GM21723 (cell line): ENCODE results near the gene RHOJ.
"Not testable (repeated sequence)": the region's sequence is repeated elsewhere in the genome, so short reads cannot be mapped to it uniquely, and the experiment has no call there.

Experiments
- ATAC-seq: cut with Tn5 transposase; IDR thresholded peaks from one replicate; pipeline ENCODE4 v1.9.1; 2021; ENCODE audit warnings: mild to moderate bottlenecking, moderate library complexity; ENCODE audit not compliant: unreplicated experiment

Gene RHOJ

DNA sequence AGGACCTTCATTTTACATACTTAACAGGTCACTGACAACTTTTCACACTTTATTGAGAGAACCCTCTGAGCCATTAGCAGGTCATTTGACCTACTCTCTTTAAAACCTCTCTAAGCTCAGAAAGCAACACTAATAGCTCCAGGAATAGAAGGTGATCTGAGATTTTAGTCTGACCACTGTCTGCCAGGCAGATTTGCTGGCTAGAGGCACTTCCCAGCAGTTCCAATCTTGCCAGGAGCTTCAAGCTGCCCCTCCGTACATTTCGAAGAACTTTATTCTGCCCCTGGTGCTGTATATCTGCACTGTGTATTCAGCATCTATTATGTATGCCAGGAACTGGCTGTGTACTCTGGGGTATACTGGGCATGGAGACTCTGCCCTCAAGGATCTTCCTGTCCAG is 58.2 kb downstream of the RHOJ start:
- no peak for ATAC-seq

- no peak for ATAC-seq
Measured at GRCh38 chr14:63266106-63266505, 61.9 kb downstream of the RHOJ start.

DNA sequence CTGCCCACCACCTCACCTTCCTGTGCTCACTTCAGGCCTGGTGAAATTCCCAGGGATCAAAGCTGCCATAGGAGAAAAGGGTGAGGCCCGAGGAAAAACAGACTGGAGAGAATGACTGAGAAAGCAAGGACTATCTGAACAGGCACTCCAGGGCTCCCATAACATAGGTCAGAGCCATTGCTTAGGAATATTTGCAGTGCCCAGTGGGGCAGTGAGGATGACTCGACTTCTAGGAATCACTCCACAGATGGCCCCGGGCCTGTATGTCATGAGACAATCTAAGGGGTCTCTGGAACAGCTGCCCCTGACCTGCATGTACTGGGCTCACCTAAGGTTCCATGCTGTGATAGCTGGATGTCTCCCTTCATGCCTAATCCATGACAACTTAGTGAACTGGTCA is 62.9 kb downstream of the RHOJ start:
- ATAC-seq, result no peak

- ATAC-seq, result no peak
Measured at GRCh38 chr14:63268771-63269170, 64.5 kb downstream of the RHOJ start.

GRCh38 chr14:63269561-63270225 is 65.5 kb downstream of the RHOJ start:
- no peak for ATAC-seq

DNA sequence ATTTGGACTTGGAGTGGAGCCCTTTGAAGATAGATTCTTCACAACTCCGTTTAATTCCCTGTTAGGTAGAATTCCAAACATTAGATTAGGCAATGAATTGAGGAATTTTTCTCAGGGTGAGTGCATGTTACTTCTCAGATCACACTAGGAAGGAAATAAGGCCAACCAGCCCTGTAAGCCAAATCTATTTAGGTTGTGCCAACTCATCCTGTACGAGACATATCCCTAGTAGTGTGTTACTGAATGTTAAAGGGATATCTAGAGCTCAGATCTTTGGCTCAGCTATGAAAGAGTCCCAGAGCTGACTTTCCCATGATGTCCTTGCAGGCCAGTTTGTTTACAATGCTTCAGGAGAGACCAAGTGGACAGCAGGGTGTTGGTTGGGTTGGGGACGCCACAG is 68.9 kb downstream of the RHOJ start:
- no peak for ATAC-seq

GRCh38 chr14:63273717-63274655 is 69.7 kb downstream of the RHOJ start:
- no peak for ATAC-seq

GRCh38 chr14:63275611-63276010 is 71.4 kb downstream of the RHOJ start:
- no peak for ATAC-seq

- no peak for ATAC-seq
Measured at GRCh38 chr14:63276016-63276415, 71.8 kb downstream of the RHOJ start.

- ATAC-seq, result no peak
Measured at GRCh38 chr14:63276492-63277342, 72.5 kb downstream of the RHOJ start.

GRCh38 chr14:63277591-63278183 is 73.4 kb downstream of the RHOJ start:
- no peak for ATAC-seq

DNA sequence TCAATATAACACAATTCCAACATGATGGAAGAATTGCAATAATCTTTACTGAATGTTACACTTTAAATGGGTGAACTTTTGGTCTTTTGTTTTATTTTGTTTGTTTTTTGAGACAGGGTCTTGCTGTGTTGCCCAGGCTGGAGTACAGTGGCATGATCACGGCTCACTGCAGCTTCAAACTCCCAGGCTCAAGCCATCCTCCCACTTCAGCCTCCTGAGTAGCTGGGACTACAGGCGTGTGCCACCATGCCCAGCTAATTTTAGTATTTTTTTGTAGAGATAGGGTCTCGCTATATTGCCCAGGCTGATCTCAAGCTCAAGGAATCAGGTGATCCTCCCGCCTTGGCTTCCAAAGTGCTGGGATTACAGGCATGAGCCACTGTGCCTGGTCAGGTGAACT is 75.7 kb downstream of the RHOJ start:
- ATAC-seq, result not testable (repeated sequence)

GRCh38 chr14:63282997-63283883 is 79.0 kb downstream of the RHOJ start:
- ATAC-seq, result no peak

DNA sequence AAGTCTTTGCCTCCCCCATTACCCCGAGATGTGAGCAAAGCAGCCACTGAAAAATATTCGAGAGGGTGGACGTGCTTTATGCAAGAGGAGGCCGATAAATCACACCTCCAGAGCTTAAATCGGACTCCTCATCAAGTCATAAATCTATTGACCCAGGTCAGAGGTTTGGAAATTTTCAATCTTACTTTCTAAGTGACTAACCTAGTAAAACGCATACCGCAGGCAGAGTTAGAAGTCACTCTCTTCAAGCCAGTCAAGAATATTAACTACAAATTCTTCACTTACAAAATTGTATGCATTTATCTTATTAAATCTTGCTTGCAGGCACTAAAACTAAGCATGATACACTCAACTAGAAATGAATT is 79.6 kb downstream of the RHOJ start:
- no peak for ATAC-seq

DNA sequence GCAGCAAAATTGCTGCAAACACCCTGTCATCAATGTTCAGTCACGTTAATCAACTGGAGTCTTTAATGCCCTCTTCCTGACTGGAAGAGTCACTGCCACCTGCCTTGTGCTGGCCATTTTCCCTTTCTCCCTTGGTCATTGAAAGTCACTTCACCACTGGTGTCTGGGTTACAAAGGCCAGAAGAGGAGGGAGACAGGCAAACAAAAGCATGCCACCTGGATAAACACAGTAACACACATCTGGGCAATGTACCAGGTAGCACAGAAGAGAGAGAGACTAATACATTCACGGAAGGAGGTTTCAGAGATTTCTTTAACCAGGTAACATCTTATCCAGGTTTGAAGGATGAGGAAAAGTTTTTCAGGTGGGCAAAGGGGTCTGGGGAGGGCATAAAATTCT is 81.8 kb downstream of the RHOJ start:
- no peak for ATAC-seq

- no peak for ATAC-seq
Measured at GRCh38 chr14:63287666-63288483, 83.6 kb downstream of the RHOJ start.

DNA sequence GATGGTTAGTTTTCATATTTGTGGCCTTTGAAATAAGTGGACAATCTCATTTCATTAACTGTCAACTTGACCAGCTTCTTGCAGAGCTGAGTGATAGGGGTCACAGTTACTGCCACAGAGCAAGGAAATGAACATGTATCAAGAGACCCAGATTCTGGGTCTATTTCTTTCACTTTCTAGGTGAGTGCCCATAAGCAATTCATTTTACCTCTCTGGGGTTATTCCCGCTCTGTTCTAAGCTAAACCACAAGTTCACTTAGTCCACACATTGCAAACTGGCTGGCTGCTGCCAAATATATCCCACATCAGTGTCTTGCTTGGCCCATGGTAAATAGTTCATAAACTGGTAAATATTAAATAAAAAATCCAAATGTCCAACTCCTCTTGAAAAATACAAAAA is 84.6 kb downstream of the RHOJ start:
- no peak for ATAC-seq

- no peak for ATAC-seq
Measured at GRCh38 chr14:63290741-63291430, 86.6 kb downstream of the RHOJ start.

DNA sequence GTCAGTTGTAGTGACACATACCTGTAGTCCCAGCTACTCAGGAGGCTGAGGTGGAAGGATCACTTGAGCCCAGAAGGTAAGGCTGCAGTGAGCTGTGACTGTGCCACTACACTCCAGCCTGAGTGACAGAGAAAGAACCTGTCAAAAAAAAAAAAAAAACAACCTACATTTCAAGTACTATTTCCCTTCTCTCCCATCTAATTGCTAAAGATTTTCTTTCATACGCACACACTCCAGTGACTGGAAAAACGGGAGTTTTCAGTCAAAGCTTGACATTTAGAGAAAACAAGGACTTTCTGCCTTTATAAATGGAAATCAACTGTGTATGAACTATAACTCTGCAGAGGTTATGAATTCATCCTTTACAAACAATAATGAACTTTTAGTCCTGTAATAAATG is 88.6 kb downstream of the RHOJ start:
- no peak for ATAC-seq
